Endothelial cell of umbilical vein (primary cell): ENCODE data around the gene TMEM164. TPM values are rescaled to one million over a fixed set of nuclear protein-coding genes. Genes with fewer than 3 reads are reported as not detected.

Experiments
- BruUV-seq: library from RNA; stranded (reverse); fragments of 400-500 nt; replicated peaks from 2 replicates; lab custom pipeline; 2021; lab: Mats Ljungman, UMichigan
- CTCF ChIA-PET: fragments of 300-600, 350-600 bp; sonication (Branson Sonifier 250); formaldehyde crosslinking; loops from one replicate; lab custom pipeline; 2021; ENCODE audit warnings: antibody characterized with exemption, inconsistent platforms; lab: Charles Lee
- POLR2A ChIA-PET: fragments of 300-600, 350-600 bp; sonication (Branson Sonifier 250); formaldehyde crosslinking; loops from one replicate; lab custom pipeline; 2021; ENCODE audit warnings: antibody characterized with exemption, inconsistent platforms; lab: Charles Lee
- DNase-seq: peaks from one replicate; pipeline ENCODE4 v3.0.0-alpha.2; 2011; ENCODE audit warnings: low read depth, low spot score
- FAIRE-seq: peaks from 2 replicates; lab custom pipeline; 2011; peaks lifted over from hg19 to GRCh38; lab: Jason Lieb, UNC
- H2AFZ ChIP-seq: 2 replicates; pipeline ENCODE4 v1.6.0; 2012; ENCODE audit warnings: low read depth, low read length, control low read depth, inconsistent platforms
- H3K27ac ChIP-seq: 2 replicates; pipeline ENCODE4 v1.5.1; 2011; ENCODE audit warnings: low read depth, mild to moderate bottlenecking, control low read depth, low read length, moderate library complexity; ENCODE audit not compliant: insufficient read depth
- H3K27me3 ChIP-seq, 2 experiments: 2 replicates each; pipeline versions ENCODE4 v1.6.0 to v1.6.1; 2011; ENCODE audit warnings: low read length in 2 of 2, mixed read lengths in 1 of 2; ENCODE audit not compliant: control insufficient read depth in 2 of 2, insufficient read depth in 2 of 2
- H3K36me3 ChIP-seq, 2 experiments: 2 replicates in 1 of 2; 3 replicates in 1 of 2; pipeline ENCODE4 v1.5.1; 2011; ENCODE audit warnings: low read length in 2 of 2, mild to moderate bottlenecking in 1 of 2, moderate library complexity in 1 of 2; ENCODE audit not compliant: control insufficient read depth in 2 of 2, insufficient read depth in 2 of 2; ENCODE audit errors: extremely low read depth in 1 of 2
- H3K4me1 ChIP-seq: 3 replicates; pipeline ENCODE4 v1.5.1; 2011; ENCODE audit warnings: mild to moderate bottlenecking, low read length; ENCODE audit not compliant: control insufficient read depth, insufficient read depth; ENCODE audit errors: extremely low read depth
- H3K4me2 ChIP-seq: 2 replicates; pipeline ENCODE4 v1.6.1; 2011; ENCODE audit warnings: low read length, control low read depth, mixed read lengths; ENCODE audit not compliant: insufficient read depth
- H3K4me3 ChIP-seq, 3 experiments: fragments of 200-600 bp in 1 of 3; sonication (generic), shearing (Covaris generic) in 1 of 3; replicated peaks in 1 of 3; 2 replicates each; pipeline ENCODE4 v1.5.1; 2011 to 2016; ENCODE audit warnings: control low read depth in 3 of 3, low read length in 3 of 3, mild to moderate bottlenecking in 2 of 3, inconsistent platforms in 1 of 3, low read depth in 1 of 3, moderate library complexity in 1 of 3; ENCODE audit not compliant: insufficient read depth in 1 of 3
- H3K79me2 ChIP-seq: 2 replicates; pipeline ENCODE4 v1.6.0; 2012; ENCODE audit warnings: low read length, inconsistent platforms; ENCODE audit not compliant: control insufficient read depth, insufficient read depth
- H3K9ac ChIP-seq: replicated peaks from 2 replicates; pipeline ENCODE3; 2011; ENCODE audit warnings: low read length, control low read depth; ENCODE audit not compliant: insufficient read depth; ENCODE audit errors: extremely low read depth
- H3K9me1 ChIP-seq: replicated peaks from 3 replicates; pipeline ENCODE4 v1.6.0; 2011; ENCODE audit warnings: mild to moderate bottlenecking, low read length; ENCODE audit not compliant: control insufficient read depth, insufficient read depth; ENCODE audit errors: extremely low read depth
- H3K9me3 ChIP-seq: replicated peaks from 2 replicates; pipeline ENCODE4 v1.5.1; 2012; ENCODE audit warnings: low read length, inconsistent platforms; ENCODE audit not compliant: control insufficient read depth, insufficient read depth
- H4K20me1 ChIP-seq: replicated peaks from 2 replicates; pipeline ENCODE3; 2011; ENCODE audit warnings: mild to moderate bottlenecking, low read length; ENCODE audit not compliant: control insufficient read depth, insufficient read depth; ENCODE audit errors: extremely low read depth
- EZH2 ChIP-seq: IDR thresholded peaks from 2 replicates; pipeline ENCODE4 v1.6.1; 2012; ENCODE audit warnings: borderline replicate concordance, low read depth, mild to moderate bottlenecking, moderate library complexity, low read length, inconsistent platforms; ENCODE audit not compliant: severe bottlenecking
- MYC ChIP-seq: IDR thresholded peaks from one replicate; pipeline ENCODE4 v1.6.1; 2011; ENCODE audit warnings: mild to moderate bottlenecking, low read depth, low read length
- POLR2A ChIP-seq: IDR thresholded peaks from 2 replicates; pipeline ENCODE4 v1.6.1; 2012; ENCODE audit warnings: low read depth, mild to moderate bottlenecking, control low read depth, low read length
- POLR2AphosphoS5 ChIP-seq: IDR thresholded peaks from 2 replicates; pipeline ENCODE4 v1.6.1; 2012; ENCODE audit warnings: low read depth, mild to moderate bottlenecking, control low read depth, low read length, moderate library complexity; ENCODE audit not compliant: insufficient read depth
- dilution Hi-C: fragments of 300-500 bp; cut with MboI; formaldehyde crosslinking; loops from one replicate; pipeline ENCODE4 v1.15.0; 2019; ENCODE audit warnings: low sequenced_read_pairs; ENCODE audit not compliant: extremely low pct_ligation_motif_present
- intact Hi-C: fragments of 100-400 bp; cut with micrococcal nuclease; formaldehyde crosslinking; loops from one replicate; pipeline ENCODE4 v1.10.0; 2022
- polyA plus RNA-seq, 4 experiments: library from polyadenylated mRNA; depleted of rRNA in 3 of 4; stranded (reverse) in 3 of 4; unstranded in 1 of 4; fragments of >200 nt; gene quantifications; 2 replicates each; pipeline versions ENCODE4 v1.2.1 to v1.2.3, GENCODE V29; 2011 to 2012; ENCODE audit warnings: missing spikeins in 1 of 4
- total RNA-seq: library from RNA; stranded (reverse); gene quantifications from 2 replicates; pipeline ENCODE4 v1.2.3, GENCODE V29; 2021
- TF ChIP-seq, protein P1 (sequence below), 2 donors: IDR thresholded peaks; 1 replicate in 1 of 2; 2 replicates in 1 of 2; pipeline ENCODE4 v1.5.1; 2011; ENCODE audit warnings: low read length in 2 of 2, mild to moderate bottlenecking in 2 of 2, moderate library complexity in 2 of 2, control low read depth in 1 of 2, inconsistent platforms in 1 of 2, low read depth in 1 of 2; ENCODE audit not compliant: insufficient read depth in 1 of 2; ENCODE audit errors: extremely low read depth in 1 of 2

The TMEM164 gene
- total and polyA plus RNA-seq, 2 donors (not counting 3 experiments of a cell fraction or from before 2014, with no cell fraction given) = 12.8 to 22.2 TPM

DNA sequence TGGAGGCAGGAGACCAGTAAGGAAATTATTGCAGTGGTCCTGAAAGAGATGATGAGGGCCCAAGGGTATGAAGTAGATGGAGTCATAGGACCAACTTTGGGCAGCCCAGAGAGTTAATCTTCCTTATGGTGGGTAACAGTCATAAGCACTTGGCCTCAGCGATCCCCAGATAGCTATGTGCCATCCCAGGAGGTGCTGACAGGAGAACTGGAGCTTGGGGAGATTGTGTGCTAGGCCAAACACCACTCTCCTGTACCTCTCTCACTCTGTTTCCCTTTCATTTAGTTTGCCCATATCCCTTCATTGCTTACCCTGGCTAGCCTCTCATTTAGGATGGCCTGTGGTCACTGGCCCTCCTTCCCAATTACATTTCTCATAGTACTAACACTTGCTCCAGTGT is 60.0 kb downstream of the TMEM164 start:
- BruUV-seq = no TSS peak
- Histone ChIP-seq H3K4me2 (no peak overlapping the region), H3K27ac (no peak overlapping the region), H3K27me3 (no peaks in the 10 kb centered on the region), H3K79me2 (no peaks in the 10 kb centered on the region), H3K9me3 (no peaks in the 10 kb centered on the region), H4K20me1 (no peaks in the 10 kb centered on the region), H3K4me3 (no peak overlapping the region), H3K36me3 (no peaks in the 10 kb centered on the region), H3K9ac (no peak overlapping the region), H2AFZ (no peak overlapping the region), H3K4me1 (peaks cover 2% of the 10 kb centered on the region), H3K9me1 (no peaks in the 10 kb centered on the region)
- POLR2A ChIA-PET = no interaction called here
- no peak for DNase-seq
- TF ChIP-seq MYC = no peak
- TF ChIP-seq POLR2A = no peak
- TF ChIP-seq EZH2 = no peak
- TF ChIP-seq, protein P1, sequence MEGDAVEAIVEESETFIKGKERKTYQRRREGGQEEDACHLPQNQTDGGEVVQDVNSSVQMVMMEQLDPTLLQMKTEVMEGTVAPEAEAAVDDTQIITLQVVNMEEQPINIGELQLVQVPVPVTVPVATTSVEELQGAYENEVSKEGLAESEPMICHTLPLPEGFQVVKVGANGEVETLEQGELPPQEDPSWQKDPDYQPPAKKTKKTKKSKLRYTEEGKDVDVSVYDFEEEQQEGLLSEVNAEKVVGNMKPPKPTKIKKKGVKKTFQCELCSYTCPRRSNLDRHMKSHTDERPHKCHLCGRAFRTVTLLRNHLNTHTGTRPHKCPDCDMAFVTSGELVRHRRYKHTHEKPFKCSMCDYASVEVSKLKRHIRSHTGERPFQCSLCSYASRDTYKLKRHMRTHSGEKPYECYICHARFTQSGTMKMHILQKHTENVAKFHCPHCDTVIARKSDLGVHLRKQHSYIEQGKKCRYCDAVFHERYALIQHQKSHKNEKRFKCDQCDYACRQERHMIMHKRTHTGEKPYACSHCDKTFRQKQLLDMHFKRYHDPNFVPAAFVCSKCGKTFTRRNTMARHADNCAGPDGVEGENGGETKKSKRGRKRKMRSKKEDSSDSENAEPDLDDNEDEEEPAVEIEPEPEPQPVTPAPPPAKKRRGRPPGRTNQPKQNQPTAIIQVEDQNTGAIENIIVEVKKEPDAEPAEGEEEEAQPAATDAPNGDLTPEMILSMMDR (IDR thresholded peaks at IDR 0.05; ENCODE audit: extremely low read depth in 1 of 2, insufficient read depth in 1 of 2, low read depth in 1 of 2, low read length in 2 of 2) = no peak
- TF ChIP-seq POLR2AphosphoS5 = no peak
- no peak for FAIRE-seq
- dilution Hi-C loops = no loop called here
- intact Hi-C loops = no loop called here
- CTCF ChIA-PET = interaction anchor here (1.3 kb wide), 1 partner anchor 9 kb away, joined by 4 read pairs; no protein-coding TSS in a partner anchor
